HuH-7.5 (cell line): ENCODE results near the gene NOS2.
"Not testable (repeated sequence)": the region's sequence is repeated elsewhere in the genome, so short reads cannot be mapped to it uniquely, and the experiment has no call there.

ENCODE experiments used
- DNase-seq: peaks from one replicate; pipeline ENCODE4 v3.0.0; 2011; ENCODE audit warnings: low spot score

The NOS2 gene

GRCh38 chr17:27783440-27784350 is 16.6 kb downstream of the NOS2 start:
- DNase-seq: no peak

GRCh38 chr17:27782791-27783206 is 17.5 kb downstream of the NOS2 start:
- DNase-seq: no peak

GRCh38 chr17:27780828-27781404 is 19.4 kb downstream of the NOS2 start:
- DNase-seq: no peak

- no peak for DNase-seq
These were observed 20.1 kb downstream of the NOS2 start for GRCh38 chr17:27780092-27780827.

- DNase-seq: no peak
These were observed 22.1 kb downstream of the NOS2 start for GRCh38 chr17:27778183-27778582.

GRCh38 chr17:27776882-27777624 is 23.3 kb downstream of the NOS2 start:
- no peak for DNase-seq

GRCh38 chr17:27771586-27771985 is 28.7 kb downstream of the NOS2 start:
- no peak for DNase-seq

GRCh38 chr17:27770877-27771276 is 29.5 kb downstream of the NOS2 start:
- no peak for DNase-seq

GRCh38 chr17:27768858-27769410 is 31.4 kb downstream of the NOS2 start:
- DNase-seq: no peak

- DNase-seq: no peak
These were observed 33.9 kb downstream of the NOS2 start for GRCh38 chr17:27766438-27766837.

GRCh38 chr17:27765353-27765752 is 35.0 kb downstream of the NOS2 start:
- no peak for DNase-seq

GRCh38 chr17:27764589-27764988 is 35.7 kb downstream of the NOS2 start:
- DNase-seq: no peak

- no peak for DNase-seq
These were observed 37.6 kb downstream of the NOS2 start for GRCh38 chr17:27762527-27763305.

- not testable (repeated sequence) for DNase-seq
These were observed 39.4 kb downstream of the NOS2 start for GRCh38 chr17:27760931-27761330.

GRCh38 chr17:27760069-27760885 is 40.1 kb downstream of the NOS2 start:
- DNase-seq: peak; percentile 73

- DNase-seq: no peak
These were observed 40.8 kb downstream of the NOS2 start for GRCh38 chr17:27759528-27759927.

- DNase-seq: no peak
These were observed 43.6 kb downstream of the NOS2 start for GRCh38 chr17:27756467-27757371.

- no peak for DNase-seq
These were observed 44.4 kb downstream of the NOS2 start for GRCh38 chr17:27755706-27756466.
